Adrenal gland (tissue), 12 donors: Measurements from ENCODE around the gene ATRIP. TPM values are rescaled to one million over a fixed set of nuclear protein-coding genes. Genes with fewer than 3 reads are reported as not detected.

ENCODE experiments used
- DNase-seq, 7 donors: peaks; one replicate each; pipeline ENCODE4 v3.0.0-alpha.2; 2019 to 2020
- H3K27ac ChIP-seq, 5 donors: fragments of 200-600 bp; sonication (generic) in 4 of 5; 1 replicate in 3 of 5; 2 replicates in 2 of 5; pipeline versions ENCODE4 v1.5.1 to v1.8.0; 2016 to 2020; ENCODE audit warnings: mild to moderate bottlenecking in 1 of 5
- H3K27me3 ChIP-seq: fragments of 200-600 bp; 2 replicates; pipeline ENCODE4 v1.8.0; 2021
- H3K36me3 ChIP-seq, 2 donors: fragments of 200-600 bp; replicated peaks in 1 of 2; 1 replicate in 1 of 2; 2 replicates in 1 of 2; pipeline versions ENCODE4 v1.5.1 to v1.8.0; 2018 to 2022
- H3K4me1 ChIP-seq, 2 donors: fragments of 200-600 bp; replicated peaks in 1 of 2; 1 replicate in 1 of 2; 2 replicates in 1 of 2; pipeline versions ENCODE4 v1.5.1 to v1.8.0; 2018 to 2021
- H3K4me3 ChIP-seq, 4 donors: fragments of 200-600 bp; sonication (generic) in 3 of 4; one replicate each; pipeline ENCODE4 v1.5.1; 2016 to 2018
- H3K9me3 ChIP-seq, 3 donors: fragments of 200-600 bp; sonication (generic) in 1 of 3; replicated peaks in 1 of 3; 1 replicate in 2 of 3; 2 replicates in 1 of 3; pipeline versions ENCODE4 v1.5.1 to v1.8.0; 2016 to 2021
- POLR2A ChIP-seq, 2 donors: fragments of 450-650 bp; IDR thresholded peaks; one replicate each; pipeline ENCODE4 v1.6.1; 2017; ENCODE audit warnings: antibody characterized with exemption in 2 of 2, mild to moderate bottlenecking in 2 of 2, moderate library complexity in 1 of 2
- WGBS, 4 donors: extraction: QIAGEN DNeasy Blood & Tissue Kit in 2 of 4; methylation state at CpG; one replicate each; pipeline versions ENCODE4 v1.1.5 to v1.1.7; 2013 to 2017; 5-methylcytosine and 5-hydroxymethylcytosine counted together
- intact Hi-C, 2 donors: fragments of 100-400 bp; cut with DNase I; formaldehyde crosslinking; loops; one replicate each; pipeline versions ENCODE4 v1.14.1 to v1.15.0; 2022 to 2023
- polyA plus RNA-seq, 3 donors: library from polyadenylated mRNA; stranded (reverse); fragments of 200-250 nt in 2 of 3; fragments of 350-450 nt in 1 of 3; fragmentation: Illumina TruSeq in 1 of 3; extraction: RNeasy Lipid Tissue Mini Kit (QIAGEN cat#74804) in 1 of 3; gene quantifications; one replicate each; pipeline ENCODE4 v1.2.3, GENCODE V29; 2013 to 2014
- total RNA-seq, 9 donors: library from RNA; depleted of rRNA in 4 of 9; stranded (reverse); fragments of >200 nt in 4 of 9; fragments of 120-200 nt in 1 of 9; fragmentation: NEBNext Ultra II Directional in 1 of 9; extraction: Animal tissue kit (Norgen Biotek cat#: 25700) in 1 of 9; gene quantifications; one replicate each; pipeline versions ENCODE4 v1.1.0 to v1.2.4, GENCODE V29; 2013 to 2023
- TF ChIP-seq, protein P1 (sequence below), 6 experiments: fragments of 450-650 bp in 4 of 6; fragments of 200-600 bp in 2 of 6; sonication (generic) in 1 of 6; IDR thresholded peaks; 1 replicate in 5 of 6; 2 replicates in 1 of 6; pipeline versions ENCODE4 v1.5.1 to v1.8.0; 2016 to 2021; ENCODE audit warnings: antibody characterized with exemption in 6 of 6, mild to moderate bottlenecking in 2 of 6, moderate library complexity in 1 of 6
- donor health status: healthy with polysubstance abuse.
- donor health status: Bipolar disorder and iron deficiency.
- donor health status: DM: yes; HTN: yes; CAD: no.
- donor health status: DM: no; HTN: no; CAD: no.
- donor health status: DM: no; HTN: no; CAD: no.
- donor health status: DM: yes; HTN: yes; CAD: no.

Gene ATRIP
- total and polyA plus RNA-seq, 12 donors: 5.1 to 15.9 (median 6.8) TPM

GRCh38 chr3:48514431-48515227, 68.1 kb downstream of the ATRIP start:
- Histone ChIP-seq H3K36me3 (no peaks in the 10 kb centered on the region), H3K9me3 (no peaks in the 10 kb centered on the region), H3K27me3 (no peaks in the 10 kb centered on the region), H3K27ac (no peak overlapping the region), H3K4me1 (no peaks in the 10 kb centered on the region), H3K4me3 (no peak overlapping the region)
- intact Hi-C loops: no loop called here
- 84 to 89% (median 86%) methylated on average over 6 to 8 of the region's 8 CpGs for WGBS, 4 donors
- DNase-seq: no peak
- TF ChIP-seq, protein P1, sequence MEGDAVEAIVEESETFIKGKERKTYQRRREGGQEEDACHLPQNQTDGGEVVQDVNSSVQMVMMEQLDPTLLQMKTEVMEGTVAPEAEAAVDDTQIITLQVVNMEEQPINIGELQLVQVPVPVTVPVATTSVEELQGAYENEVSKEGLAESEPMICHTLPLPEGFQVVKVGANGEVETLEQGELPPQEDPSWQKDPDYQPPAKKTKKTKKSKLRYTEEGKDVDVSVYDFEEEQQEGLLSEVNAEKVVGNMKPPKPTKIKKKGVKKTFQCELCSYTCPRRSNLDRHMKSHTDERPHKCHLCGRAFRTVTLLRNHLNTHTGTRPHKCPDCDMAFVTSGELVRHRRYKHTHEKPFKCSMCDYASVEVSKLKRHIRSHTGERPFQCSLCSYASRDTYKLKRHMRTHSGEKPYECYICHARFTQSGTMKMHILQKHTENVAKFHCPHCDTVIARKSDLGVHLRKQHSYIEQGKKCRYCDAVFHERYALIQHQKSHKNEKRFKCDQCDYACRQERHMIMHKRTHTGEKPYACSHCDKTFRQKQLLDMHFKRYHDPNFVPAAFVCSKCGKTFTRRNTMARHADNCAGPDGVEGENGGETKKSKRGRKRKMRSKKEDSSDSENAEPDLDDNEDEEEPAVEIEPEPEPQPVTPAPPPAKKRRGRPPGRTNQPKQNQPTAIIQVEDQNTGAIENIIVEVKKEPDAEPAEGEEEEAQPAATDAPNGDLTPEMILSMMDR (IDR thresholded peaks at IDR 0.05): no peak
- no peak for TF ChIP-seq POLR2A (IDR thresholded peaks at IDR 0.05)

Other genes starting within 250 kb of the ATRIP start
- under 1 TPM in 1 of 9 donors, not detected in 8; 0.67 TPM for gene CAMP, start 223.2 kb upstream of the ATRIP start, total RNA-seq
- under 1 TPM in 2 of 3 donors, not detected in 1; 0.17 to 0.56 TPM for gene CAMP, start 223.2 kb upstream of the ATRIP start, polyA plus RNA-seq
- 10 to 100 TPM in 8 of 9 donors, 1 to 10 TPM in 1; 8.7 to 30.9 (median 12.9) TPM for gene ZNF589, start 205.6 kb upstream of the ATRIP start, total RNA-seq
- gene ZNF589, start 205.6 kb upstream of the ATRIP start, polyA plus RNA-seq: 10 to 100 TPM in 2 of 3 donors, 1 to 10 TPM in 1; 4.1 to 22.5 (median 11.6) TPM
- gene NME6, start 145.4 kb upstream of the ATRIP start, total RNA-seq: 10 to 100 TPM; 17.9 to 40.6 (median 26.0) TPM
- 10 to 100 TPM in 2 of 3 donors, 1 to 10 TPM in 1; 9.7 to 15.5 (median 12.6) TPM for gene NME6, start 145.4 kb upstream of the ATRIP start, polyA plus RNA-seq
- not detected for gene SPINK8, start 113.1 kb upstream of the ATRIP start, total RNA-seq
- gene SPINK8, start 113.1 kb upstream of the ATRIP start, polyA plus RNA-seq: not detected
- gene FBXW12, start 74.5 kb upstream of the ATRIP start, total RNA-seq: under 1 TPM in 1 of 9 donors, not detected in 8; 0.11 TPM
- gene FBXW12, start 74.5 kb upstream of the ATRIP start, polyA plus RNA-seq: under 1 TPM in 2 of 3 donors, not detected in 1; 0.07 to 0.24 TPM
- 10 to 100 TPM in 6 of 9 donors, 1 to 10 TPM in 3; 3.4 to 23.5 (median 11.1) TPM for gene PLXNB1, start 16.7 kb upstream of the ATRIP start, total RNA-seq
- gene PLXNB1, start 16.7 kb upstream of the ATRIP start, polyA plus RNA-seq: 100 to 1,000 TPM in 1 of 3 donors, 10 to 100 TPM in 1, 1 to 10 TPM in 1; 6.1 to 115 (median 45.6) TPM
- 10 to 100 TPM; 14.3 to 30.4 (median 19.5) TPM for gene CCDC51, start 6.6 kb upstream of the ATRIP start, total RNA-seq
- gene CCDC51, start 6.6 kb upstream of the ATRIP start, polyA plus RNA-seq: 10 to 100 TPM in 1 of 3 donors, 1 to 10 TPM in 2; 7.3 to 20.8 (median 8.0) TPM
- gene TMA7, start 6.5 kb upstream of the ATRIP start, total RNA-seq: 100 to 1,000 TPM; 177 to 603 (median 238) TPM
- gene TMA7, start 6.5 kb upstream of the ATRIP start, polyA plus RNA-seq: 100 to 1,000 TPM; 489 to 891 (median 742) TPM
- 100 to 1,000 TPM; 110 to 167 (median 135) TPM for gene SHISA5, start 57.4 kb downstream of the ATRIP start, total RNA-seq
- gene SHISA5, start 57.4 kb downstream of the ATRIP start, polyA plus RNA-seq: 10 to 100 TPM; 77.2 to 89.4 (median 85.6) TPM
- gene PFKFB4, start 110.1 kb downstream of the ATRIP start, total RNA-seq: 10 to 100 TPM in 2 of 9 donors, 1 to 10 TPM in 7; 2.0 to 12.9 (median 4.5) TPM
- 1 to 10 TPM; 1.8 to 5.6 (median 4.5) TPM for gene PFKFB4, start 110.1 kb downstream of the ATRIP start, polyA plus RNA-seq
- under 1 TPM in 1 of 9 donors, not detected in 8; 0.14 TPM for gene UCN2, start 117.0 kb downstream of the ATRIP start, total RNA-seq
- gene UCN2, start 117.0 kb downstream of the ATRIP start, polyA plus RNA-seq: under 1 TPM in 2 of 3 donors, not detected in 1; 0.20 to 0.32 TPM
- gene COL7A1, start 148.6 kb downstream of the ATRIP start, total RNA-seq: 1 to 10 TPM in 8 of 9 donors, under 1 TPM in 1; 0.36 to 6.6 (median 2.3) TPM
- gene COL7A1, start 148.6 kb downstream of the ATRIP start, polyA plus RNA-seq: 10 to 100 TPM in 2 of 3 donors, under 1 TPM in 1; 0.35 to 66.9 (median 23.2) TPM
- 100 to 1,000 TPM; 229 to 418 (median 302) TPM for gene UQCRC1, start 162.9 kb downstream of the ATRIP start, total RNA-seq
- gene UQCRC1, start 162.9 kb downstream of the ATRIP start, polyA plus RNA-seq: 100 to 1,000 TPM; 201 to 298 (median 227) TPM
- gene TMEM89, start 175.0 kb downstream of the ATRIP start, total RNA-seq: not detected
- gene TMEM89, start 175.0 kb downstream of the ATRIP start, polyA plus RNA-seq: not detected
- 10 to 100 TPM in 8 of 9 donors, 1 to 10 TPM in 1; 7.8 to 42.5 (median 17.5) TPM for gene SLC26A6, start 188.7 kb downstream of the ATRIP start, total RNA-seq
- gene SLC26A6, start 188.7 kb downstream of the ATRIP start, polyA plus RNA-seq: 10 to 100 TPM in 2 of 3 donors, 1 to 10 TPM in 1; 8.3 to 47.2 (median 23.5) TPM
- gene CELSR3, start 216.1 kb downstream of the ATRIP start, total RNA-seq: 1 to 10 TPM in 6 of 9 donors, under 1 TPM in 3; 0.78 to 3.9 (median 1.4) TPM
- gene CELSR3, start 216.1 kb downstream of the ATRIP start, polyA plus RNA-seq: 10 to 100 TPM in 1 of 3 donors, 1 to 10 TPM in 2; 1.4 to 23.5 (median 4.4) TPM
- 10 to 100 TPM; 21.5 to 78.7 (median 26.9) TPM for gene NCKIPSD, start 239.2 kb downstream of the ATRIP start, total RNA-seq
- 10 to 100 TPM; 14.0 to 29.9 (median 15.7) TPM for gene NCKIPSD, start 239.2 kb downstream of the ATRIP start, polyA plus RNA-seq